DOHH2 (cell line): Measurements from ENCODE around the gene ARHGEF16.

Source experiments
- H3F3A ChIP-seq: fragments of 200-600 bp; sonication (generic), shearing (Covaris generic); 2 replicates; pipeline ENCODE4 v1.6.0; 2016; ENCODE audit warnings: antibody characterized with exemption, mild to moderate bottlenecking; ENCODE audit not compliant: control insufficient read depth, insufficient read depth
- H3K27ac ChIP-seq: fragments of 200-600 bp; sonication (generic); 2 replicates; pipeline ENCODE4 v1.5.1; 2014; ENCODE audit warnings: low read depth, mild to moderate bottlenecking, low read length, moderate library complexity
- H3K27me3 ChIP-seq: fragments of 200-600 bp; sonication (generic); 2 replicates; pipeline ENCODE4 v1.6.1; 2014; ENCODE audit warnings: mild to moderate bottlenecking, low read length, mixed read lengths; ENCODE audit not compliant: control insufficient read depth
- H3K36me3 ChIP-seq: fragments of 200-600 bp; sonication (generic); 2 replicates; pipeline ENCODE4 v1.6.1; 2014; ENCODE audit warnings: mild to moderate bottlenecking, low read length, moderate library complexity, mixed read lengths; ENCODE audit not compliant: control insufficient read depth
- H3K4me1 ChIP-seq: fragments of 200-600 bp; sonication (generic); 2 replicates; pipeline ENCODE4 v1.6.1; 2014; ENCODE audit warnings: mild to moderate bottlenecking, low read length, mixed read lengths; ENCODE audit not compliant: control insufficient read depth
- H3K4me2 ChIP-seq: fragments of 200-600 bp; sonication (generic); 2 replicates; pipeline ENCODE4 v1.6.0; 2014; ENCODE audit warnings: mild to moderate bottlenecking, low read length, moderate library complexity
- H3K4me3 ChIP-seq: fragments of 200-600 bp; sonication (generic); 2 replicates; pipeline ENCODE4 v1.5.1; 2014; ENCODE audit warnings: mild to moderate bottlenecking, low read length, mixed read lengths
- H3K79me2 ChIP-seq: fragments of 200-600 bp; sonication (generic); 2 replicates; pipeline ENCODE4 v1.6.1; 2014; ENCODE audit warnings: mild to moderate bottlenecking, low read length, mixed read lengths; ENCODE audit not compliant: control insufficient read depth
- H3K9me2 ChIP-seq: fragments of 200-600 bp; sonication (generic); replicated peaks from 2 replicates; pipeline ENCODE4 v1.6.1; 2014; ENCODE audit warnings: mild to moderate bottlenecking, low read length, mixed read lengths; ENCODE audit not compliant: control insufficient read depth
- H3K9me3 ChIP-seq: fragments of 200-600 bp; sonication (generic); 2 replicates; pipeline ENCODE4 v1.6.1; 2014; ENCODE audit warnings: antibody characterized with exemption, low read length, mixed read lengths; ENCODE audit not compliant: control insufficient read depth, insufficient read depth
- H4K20me1 ChIP-seq: fragments of 200-600 bp; sonication (generic); 2 replicates; pipeline ENCODE4 v1.6.0; 2014; ENCODE audit warnings: low read depth, mild to moderate bottlenecking, antibody characterized with exemption, low read length, moderate library complexity; ENCODE audit not compliant: control insufficient read depth, insufficient read depth
- EZH2phosphoT487 ChIP-seq: fragments of 200-600 bp; sonication (generic); IDR thresholded peaks from 2 replicates; pipeline ENCODE4 v1.6.1; 2017; ENCODE audit warnings: borderline replicate concordance, mild to moderate bottlenecking, antibody characterized with exemption, low read length, moderate library complexity, mixed read lengths
- TF ChIP-seq, protein P1 (sequence below): fragments of 200-600 bp; sonication (generic); IDR thresholded peaks from one replicate; pipeline ENCODE4 v1.5.1; 2014; ENCODE audit warnings: antibody characterized with exemption, mild to moderate bottlenecking, low read depth, low read length; ENCODE audit not compliant: poor library complexity, severe bottlenecking

ARHGEF16 gene

DNA sequence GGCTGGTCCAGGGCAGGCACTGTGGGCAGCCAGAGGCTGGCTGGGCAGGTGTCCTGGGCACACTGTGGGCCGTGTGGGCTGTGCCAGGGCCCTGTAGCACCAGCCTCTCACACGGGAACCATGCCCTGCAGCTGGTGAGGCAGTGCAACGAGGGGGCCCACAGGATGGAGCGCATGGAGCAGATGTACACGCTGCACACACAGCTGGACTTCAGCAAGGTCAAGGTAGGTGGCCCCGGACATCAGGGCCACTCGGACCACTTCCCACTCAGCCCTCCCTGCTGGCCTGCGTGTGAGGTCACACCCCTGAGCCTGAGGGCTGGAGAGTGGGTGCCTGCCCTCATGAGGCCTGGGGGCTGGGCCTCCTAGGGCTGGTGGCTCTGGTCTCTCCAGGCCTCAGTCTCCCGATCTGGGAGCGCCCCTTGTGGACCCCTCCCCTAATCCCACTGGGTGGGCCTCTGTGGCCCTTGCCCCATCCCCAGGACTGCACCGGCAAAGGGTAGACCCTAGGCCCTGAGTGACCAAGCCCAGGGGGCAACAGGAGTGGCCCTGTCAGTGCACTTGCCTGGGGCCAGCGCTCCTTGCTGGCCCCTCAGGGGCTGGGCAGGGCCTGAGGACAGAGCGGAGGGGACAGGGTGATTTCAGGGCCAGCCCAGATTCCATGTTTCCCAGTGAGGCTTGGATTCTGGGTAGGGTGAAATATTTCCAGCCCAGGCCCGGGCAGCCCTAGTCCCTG, 21.5 kb downstream of the ARHGEF16 start:
- Histone ChIP-seq H3K9me3 (no peaks in the 10 kb centered on the region), H3F3A (no peaks in the 10 kb centered on the region), H3K4me2 (no peak overlapping the region), H4K20me1 (no peaks in the 10 kb centered on the region), H3K4me3 (no peak overlapping the region), H3K9me2 (no peaks in the 10 kb centered on the region), H3K27ac (no peak overlapping the region), H3K4me1 (no peaks in the 10 kb centered on the region), H3K27me3 (no peaks in the 10 kb centered on the region), H3K36me3 (no peaks in the 10 kb centered on the region), H3K79me2 (no peaks in the 10 kb centered on the region)
- TF ChIP-seq, protein P1, sequence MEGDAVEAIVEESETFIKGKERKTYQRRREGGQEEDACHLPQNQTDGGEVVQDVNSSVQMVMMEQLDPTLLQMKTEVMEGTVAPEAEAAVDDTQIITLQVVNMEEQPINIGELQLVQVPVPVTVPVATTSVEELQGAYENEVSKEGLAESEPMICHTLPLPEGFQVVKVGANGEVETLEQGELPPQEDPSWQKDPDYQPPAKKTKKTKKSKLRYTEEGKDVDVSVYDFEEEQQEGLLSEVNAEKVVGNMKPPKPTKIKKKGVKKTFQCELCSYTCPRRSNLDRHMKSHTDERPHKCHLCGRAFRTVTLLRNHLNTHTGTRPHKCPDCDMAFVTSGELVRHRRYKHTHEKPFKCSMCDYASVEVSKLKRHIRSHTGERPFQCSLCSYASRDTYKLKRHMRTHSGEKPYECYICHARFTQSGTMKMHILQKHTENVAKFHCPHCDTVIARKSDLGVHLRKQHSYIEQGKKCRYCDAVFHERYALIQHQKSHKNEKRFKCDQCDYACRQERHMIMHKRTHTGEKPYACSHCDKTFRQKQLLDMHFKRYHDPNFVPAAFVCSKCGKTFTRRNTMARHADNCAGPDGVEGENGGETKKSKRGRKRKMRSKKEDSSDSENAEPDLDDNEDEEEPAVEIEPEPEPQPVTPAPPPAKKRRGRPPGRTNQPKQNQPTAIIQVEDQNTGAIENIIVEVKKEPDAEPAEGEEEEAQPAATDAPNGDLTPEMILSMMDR, result no peak
- TF ChIP-seq EZH2phosphoT487, result no peak

GRCh38 chr1:3476666-3477065, 22.2 kb downstream of the ARHGEF16 start:
- H3K4me2 ChIP-seq, result no peak overlapping the region
- H3K4me3 ChIP-seq, result no peak overlapping the region
- H3K27me3 ChIP-seq, result no peaks in the 10 kb centered on the region
- no peak for TF ChIP-seq EZH2phosphoT487
- TF ChIP-seq, protein P1, result no peak
- H3K4me1 ChIP-seq, result no peaks in the 10 kb centered on the region
- H3K9me2 ChIP-seq, result no peaks in the 10 kb centered on the region
- no peaks in the 10 kb centered on the region for H3K79me2 ChIP-seq
- H3F3A ChIP-seq, result no peaks in the 10 kb centered on the region
- H3K9me3 ChIP-seq, result no peaks in the 10 kb centered on the region
- H3K27ac ChIP-seq, result no peak overlapping the region
- no peaks in the 10 kb centered on the region for H3K36me3 ChIP-seq
- no peaks in the 10 kb centered on the region for H4K20me1 ChIP-seq

GRCh38 chr1:3477241-3477995, 23.0 kb downstream of the ARHGEF16 start:
- no peaks in the 10 kb centered on the region for H3K9me2 ChIP-seq
- no peaks in the 10 kb centered on the region for H3K4me1 ChIP-seq
- H4K20me1 ChIP-seq, result no peaks in the 10 kb centered on the region
- TF ChIP-seq, protein P1, result no peak
- TF ChIP-seq EZH2phosphoT487, result no peak
- no peak overlapping the region for H3K4me3 ChIP-seq
- H3K79me2 ChIP-seq, result no peaks in the 10 kb centered on the region
- H3K4me2 ChIP-seq, result no peak overlapping the region
- H3K36me3 ChIP-seq, result no peaks in the 10 kb centered on the region
- no peaks in the 10 kb centered on the region for H3K9me3 ChIP-seq
- H3K27ac ChIP-seq, result no peak overlapping the region
- no peaks in the 10 kb centered on the region for H3K27me3 ChIP-seq
- no peaks in the 10 kb centered on the region for H3F3A ChIP-seq
